ENCODE results near the gene MED9. TPM values are rescaled to one million over a fixed set of nuclear protein-coding genes. Genes with fewer than 3 reads are reported as not detected.

The MED9 gene
- total RNA-seq, 2 donors from 2014 or later, result 18.4 to 20.5 TPM

DNA sequence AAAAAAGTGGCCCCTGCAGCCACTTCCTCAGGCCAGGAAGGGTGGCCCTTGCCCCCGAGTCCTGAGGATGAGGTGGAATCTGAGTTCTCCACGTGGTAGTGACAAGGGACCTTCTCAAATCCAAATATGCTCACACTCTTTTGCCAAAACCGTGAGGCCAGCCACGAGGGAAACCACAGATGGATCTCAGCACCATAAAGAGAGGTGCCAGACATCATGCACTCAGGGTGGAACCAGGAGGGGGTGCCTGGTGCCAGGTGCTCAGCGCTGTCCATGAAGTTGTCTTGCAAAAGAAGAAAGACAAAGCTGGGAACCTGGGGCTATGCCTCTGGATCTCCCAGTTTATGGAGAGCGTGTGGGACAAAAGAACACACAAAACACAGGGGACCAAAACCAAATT, 45.2 kb upstream of the MED9 start:
- Histone ChIP-seq H3K27me3 (ENCODE audit: control insufficient read depth, insufficient read depth, low read length, poor library complexity, severe bottlenecking) (no peaks in the 10 kb centered on the region), H3K9ac (ENCODE audit: extremely low read depth, low read length, poor library complexity, severe bottlenecking) (no peak overlapping the region), H3K9me3 (ENCODE audit: control insufficient read depth, low read length) (peaks cover 10% of the 10 kb centered on the region), H3K36me3 (ENCODE audit: control insufficient read depth, insufficient read depth, low read length) (no peaks in the 10 kb centered on the region), H3K4me3 (ENCODE audit: low read length) (no peak overlapping the region), H3K4me1 (ENCODE audit: control insufficient read depth, insufficient read depth, low read length) (peaks cover 6% of the 10 kb centered on the region), H3K27ac (ENCODE audit: low read depth, low read length) (no peak overlapping the region)
- no peak overlapping the region for H3K4me3 Mint-ChIP-seq
- WGBS, 2 experiments (ENCODE audit: insufficient coverage in 1 of 2, insufficient read length in 1 of 2), result 86 to 89% methylated on average over 4 to 6 of the region's 6 CpGs
- no peak overlapping the region for H3K27ac Mint-ChIP-seq
- no peak for DNase-seq
- TF ChIP-seq, protein P1, sequence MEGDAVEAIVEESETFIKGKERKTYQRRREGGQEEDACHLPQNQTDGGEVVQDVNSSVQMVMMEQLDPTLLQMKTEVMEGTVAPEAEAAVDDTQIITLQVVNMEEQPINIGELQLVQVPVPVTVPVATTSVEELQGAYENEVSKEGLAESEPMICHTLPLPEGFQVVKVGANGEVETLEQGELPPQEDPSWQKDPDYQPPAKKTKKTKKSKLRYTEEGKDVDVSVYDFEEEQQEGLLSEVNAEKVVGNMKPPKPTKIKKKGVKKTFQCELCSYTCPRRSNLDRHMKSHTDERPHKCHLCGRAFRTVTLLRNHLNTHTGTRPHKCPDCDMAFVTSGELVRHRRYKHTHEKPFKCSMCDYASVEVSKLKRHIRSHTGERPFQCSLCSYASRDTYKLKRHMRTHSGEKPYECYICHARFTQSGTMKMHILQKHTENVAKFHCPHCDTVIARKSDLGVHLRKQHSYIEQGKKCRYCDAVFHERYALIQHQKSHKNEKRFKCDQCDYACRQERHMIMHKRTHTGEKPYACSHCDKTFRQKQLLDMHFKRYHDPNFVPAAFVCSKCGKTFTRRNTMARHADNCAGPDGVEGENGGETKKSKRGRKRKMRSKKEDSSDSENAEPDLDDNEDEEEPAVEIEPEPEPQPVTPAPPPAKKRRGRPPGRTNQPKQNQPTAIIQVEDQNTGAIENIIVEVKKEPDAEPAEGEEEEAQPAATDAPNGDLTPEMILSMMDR (conservative IDR thresholded peaks at IDR 0.05), result no peak
- H3K36me3 Mint-ChIP-seq (ENCODE audit: low read depth), result no peaks in the 10 kb centered on the region
- H3K4me1 Mint-ChIP-seq, result peaks cover 32% of the 10 kb centered on the region
- peaks cover 17% of the 10 kb centered on the region for H3K9me3 Mint-ChIP-seq
- peaks cover 14% of the 10 kb centered on the region for H3K27me3 Mint-ChIP-seq (ENCODE audit: insufficient read depth)

DNA sequence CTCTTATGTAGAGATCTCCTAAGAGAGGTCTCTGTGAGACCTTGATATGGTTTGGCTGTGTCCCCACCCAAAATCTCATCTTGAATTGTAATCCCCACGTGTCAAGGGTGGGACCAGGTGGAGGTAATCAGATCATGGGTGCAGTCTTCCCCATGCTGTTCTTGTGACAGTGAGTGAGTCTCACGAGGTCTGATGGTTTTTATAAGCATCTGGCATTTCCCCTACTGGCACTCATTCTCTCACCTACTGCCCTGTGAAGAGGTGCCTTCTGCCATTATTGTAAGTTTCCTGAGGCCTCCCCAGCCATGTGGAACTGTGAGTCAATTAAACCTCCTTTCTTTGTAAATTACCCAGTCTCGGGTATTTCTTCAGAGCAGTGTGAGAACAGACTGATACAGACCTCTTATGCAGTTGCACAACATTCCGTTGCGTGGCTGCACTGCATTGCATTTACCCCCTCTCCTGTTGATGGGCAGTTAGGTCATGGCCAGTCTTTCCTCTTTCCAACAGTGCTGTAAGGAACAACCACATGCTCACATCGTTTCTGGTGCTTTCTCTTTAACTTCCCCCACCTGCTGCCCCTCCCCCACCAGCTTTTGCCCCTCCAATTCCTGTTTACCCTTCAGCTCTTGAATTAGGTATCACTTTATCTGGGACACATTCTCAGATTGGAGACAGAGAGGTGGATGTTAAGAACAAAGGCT, 43.6 kb upstream of the MED9 start:
- WGBS, 2 experiments (ENCODE audit: insufficient coverage in 1 of 2, insufficient read length in 1 of 2), result 82 to 87% methylated on average over 6 of the region's 6 CpGs
- TF ChIP-seq, protein P1 (conservative IDR thresholded peaks at IDR 0.05), result no peak
- Mint-ChIP-seq H3K27ac (no peak overlapping the region), H3K36me3 (ENCODE audit: low read depth) (no peaks in the 10 kb centered on the region), H3K4me3 (no peak overlapping the region), H3K4me1 (peaks cover 35% of the 10 kb centered on the region), H3K9me3 (peaks cover 17% of the 10 kb centered on the region), H3K27me3 (ENCODE audit: insufficient read depth) (peaks cover 5% of the 10 kb centered on the region)
- no peaks in the 10 kb centered on the region for H3K36me3 ChIP-seq (ENCODE audit: control insufficient read depth, insufficient read depth, low read length)
- H3K27ac ChIP-seq (ENCODE audit: low read depth, low read length), result no peak overlapping the region
- no peak overlapping the region for H3K4me3 ChIP-seq (ENCODE audit: low read length)
- no peak overlapping the region for H3K9ac ChIP-seq (ENCODE audit: extremely low read depth, low read length, poor library complexity, severe bottlenecking)
- no peak for DNase-seq
- H3K9me3 ChIP-seq (ENCODE audit: control insufficient read depth, low read length), result peaks cover 10% of the 10 kb centered on the region
- H3K27me3 ChIP-seq (ENCODE audit: control insufficient read depth, insufficient read depth, low read length, poor library complexity, severe bottlenecking), result no peaks in the 10 kb centered on the region
- H3K4me1 ChIP-seq (ENCODE audit: control insufficient read depth, insufficient read depth, low read length), result peaks cover 6% of the 10 kb centered on the region

DNA sequence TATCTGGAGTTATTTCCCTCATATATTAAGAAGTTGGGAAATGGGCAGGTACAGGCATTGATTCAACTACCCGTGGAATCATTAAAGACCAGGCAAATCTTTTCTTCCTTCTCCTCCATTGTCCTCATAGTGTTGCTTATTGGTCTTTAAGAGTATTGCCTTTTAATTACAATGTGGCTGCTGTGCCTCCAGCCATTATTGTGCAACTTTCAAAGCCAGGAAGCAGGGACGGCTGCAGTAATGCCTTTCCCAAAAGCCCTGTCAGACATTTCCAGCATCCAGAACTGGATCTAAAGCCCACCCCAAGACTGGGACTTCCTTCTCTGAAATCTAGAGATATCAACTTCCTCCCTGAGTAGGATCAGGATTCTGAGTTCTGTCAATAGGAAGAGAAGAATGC, 42.3 kb upstream of the MED9 start:
- Histone ChIP-seq H3K9ac (ENCODE audit: extremely low read depth, low read length, poor library complexity, severe bottlenecking) (no peak overlapping the region), H3K4me1 (ENCODE audit: control insufficient read depth, insufficient read depth, low read length) (peaks cover 3% of the 10 kb centered on the region), H3K27me3 (ENCODE audit: control insufficient read depth, insufficient read depth, low read length, poor library complexity, severe bottlenecking) (no peaks in the 10 kb centered on the region), H3K4me3 (ENCODE audit: low read length) (no peak overlapping the region), H3K36me3 (ENCODE audit: control insufficient read depth, insufficient read depth, low read length) (no peaks in the 10 kb centered on the region), H3K9me3 (ENCODE audit: control insufficient read depth, low read length) (peaks cover 10% of the 10 kb centered on the region), H3K27ac (ENCODE audit: low read depth, low read length) (no peak overlapping the region)
- Mint-ChIP-seq H3K4me1 (peaks cover 31% of the 10 kb centered on the region), H3K27ac (no peak overlapping the region), H3K4me3 (no peak overlapping the region), H3K36me3 (ENCODE audit: low read depth) (no peaks in the 10 kb centered on the region), H3K27me3 (ENCODE audit: insufficient read depth) (peaks cover 3% of the 10 kb centered on the region), H3K9me3 (peaks cover 17% of the 10 kb centered on the region)
- no peak for DNase-seq
- TF ChIP-seq, protein P1 (conservative IDR thresholded peaks at IDR 0.05), result no peak
- 98% methylated on average over 2 of the region's 2 CpGs; no CpG with 5 or more reads in 1 of the 2 experiments for WGBS, 2 experiments (ENCODE audit: insufficient coverage in 1 of 2, insufficient read length in 1 of 2)
